ENCODE data around the gene TUBB1.

GRCh38 chr20:59004493-59004762 lies 14.8 kb upstream of the TUBB1 start:
- TF ChIP-seq MAZ (IDR thresholded peaks at IDR 0.05; ENCODE audit: borderline replicate concordance, low read depth, low read length) = no peak
- TF ChIP-seq MXI1 (IDR thresholded peaks at IDR 0.05; ENCODE audit: borderline replicate concordance, low read depth, low read length) = no peak
- TF ChIP-seq POLR2A (IDR thresholded peaks at IDR 0.05; ENCODE audit: low read depth, low read length) = no peak
- TF ChIP-seq RFX5 (IDR thresholded peaks at IDR 0.05; ENCODE audit: low read depth, low read length) = no peak
- TF ChIP-seq, protein P1, sequence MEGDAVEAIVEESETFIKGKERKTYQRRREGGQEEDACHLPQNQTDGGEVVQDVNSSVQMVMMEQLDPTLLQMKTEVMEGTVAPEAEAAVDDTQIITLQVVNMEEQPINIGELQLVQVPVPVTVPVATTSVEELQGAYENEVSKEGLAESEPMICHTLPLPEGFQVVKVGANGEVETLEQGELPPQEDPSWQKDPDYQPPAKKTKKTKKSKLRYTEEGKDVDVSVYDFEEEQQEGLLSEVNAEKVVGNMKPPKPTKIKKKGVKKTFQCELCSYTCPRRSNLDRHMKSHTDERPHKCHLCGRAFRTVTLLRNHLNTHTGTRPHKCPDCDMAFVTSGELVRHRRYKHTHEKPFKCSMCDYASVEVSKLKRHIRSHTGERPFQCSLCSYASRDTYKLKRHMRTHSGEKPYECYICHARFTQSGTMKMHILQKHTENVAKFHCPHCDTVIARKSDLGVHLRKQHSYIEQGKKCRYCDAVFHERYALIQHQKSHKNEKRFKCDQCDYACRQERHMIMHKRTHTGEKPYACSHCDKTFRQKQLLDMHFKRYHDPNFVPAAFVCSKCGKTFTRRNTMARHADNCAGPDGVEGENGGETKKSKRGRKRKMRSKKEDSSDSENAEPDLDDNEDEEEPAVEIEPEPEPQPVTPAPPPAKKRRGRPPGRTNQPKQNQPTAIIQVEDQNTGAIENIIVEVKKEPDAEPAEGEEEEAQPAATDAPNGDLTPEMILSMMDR (conservative IDR thresholded peaks at IDR 0.05; ENCODE audit: low read depth, low read length) = no peak
- no peak for TF ChIP-seq FOS (IDR thresholded peaks at IDR 0.05; ENCODE audit: low read depth, low read length)
- no peak for TF ChIP-seq SMC3 (IDR thresholded peaks at IDR 0.05; ENCODE audit: low read depth, low read length)
- TF ChIP-seq, protein P2, sequence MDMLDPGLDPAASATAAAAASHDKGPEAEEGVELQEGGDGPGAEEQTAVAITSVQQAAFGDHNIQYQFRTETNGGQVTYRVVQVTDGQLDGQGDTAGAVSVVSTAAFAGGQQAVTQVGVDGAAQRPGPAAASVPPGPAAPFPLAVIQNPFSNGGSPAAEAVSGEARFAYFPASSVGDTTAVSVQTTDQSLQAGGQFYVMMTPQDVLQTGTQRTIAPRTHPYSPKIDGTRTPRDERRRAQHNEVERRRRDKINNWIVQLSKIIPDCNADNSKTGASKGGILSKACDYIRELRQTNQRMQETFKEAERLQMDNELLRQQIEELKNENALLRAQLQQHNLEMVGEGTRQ (IDR thresholded peaks at IDR 0.05; ENCODE audit: low read depth, low read length) = no peak
- TF ChIP-seq CEBPB (IDR thresholded peaks at IDR 0.05; ENCODE audit: low read depth, low read length) = no peak
- TF ChIP-seq BHLHE40 (IDR thresholded peaks at IDR 0.05; ENCODE audit: low read depth, low read length) = no peak

All from IMR-90 (cell line).